Dermis blood vessel endothelial cell (primary cell): ENCODE data around the gene MINDY4. TPM values are rescaled to one million over a fixed set of nuclear protein-coding genes. Genes with fewer than 3 reads are reported as not detected.
A peak's percentile ranks its signal among the peaks of the same experiment; 100 is the strongest.

Experiments
- DNase-seq: peaks from one replicate; pipeline ENCODE4 v3.0.0; 2010
- total RNA-seq: library from RNA; depleted of rRNA; stranded (reverse); fragments of >200 nt; gene quantifications from 2 replicates; pipeline ENCODE4 v1.2.3, GENCODE V29; 2014

Gene MINDY4
- total RNA-seq, 1 donor from 2014 or later, result 6.1 TPM

GRCh38 chr7:30905078-30906012 lies 134.1 kb downstream of the MINDY4 start:
- DNase-seq, result no peak

- no peak for DNase-seq
These were observed 134.8 kb downstream of the MINDY4 start for GRCh38 chr7:30906014-30906413.

- DNase-seq, result no peak
These were observed 135.5 kb downstream of the MINDY4 start for GRCh38 chr7:30906515-30907240.

GRCh38 chr7:30907527-30908267 lies 136.5 kb downstream of the MINDY4 start:
- no peak for DNase-seq

- DNase-seq, result peak; percentile 47
These were observed 137.5 kb downstream of the MINDY4 start for GRCh38 chr7:30908681-30909080.

- DNase-seq, result no peak
These were observed 138.2 kb downstream of the MINDY4 start for GRCh38 chr7:30909431-30909830.

GRCh38 chr7:30910411-30911073 lies 139.3 kb downstream of the MINDY4 start:
- no peak for DNase-seq

GRCh38 chr7:30911133-30911532 lies 139.9 kb downstream of the MINDY4 start:
- DNase-seq, result no peak

GRCh38 chr7:30911561-30911969 lies 140.3 kb downstream of the MINDY4 start, which contains the start of gene AQP1:
TSS of gene AQP1 (plus strand) at chr7:30911853. CDS start at chr7:30911910, 57 bp downstream.
- DNase-seq, result peak; percentile 33

- no peak for DNase-seq
These were observed 141.0 kb downstream of the MINDY4 start for GRCh38 chr7:30912021-30912730.

- no peak for DNase-seq
These were observed 141.4 kb downstream of the MINDY4 start for GRCh38 chr7:30912731-30912985.

- DNase-seq, result no peak
These were observed 142.0 kb downstream of the MINDY4 start for GRCh38 chr7:30912986-30913811.

GRCh38 chr7:30913821-30914515 lies 142.8 kb downstream of the MINDY4 start:
- no peak for DNase-seq

GRCh38 chr7:30914596-30914995 lies 143.4 kb downstream of the MINDY4 start:
- DNase-seq, result no peak

GRCh38 chr7:30915005-30915601 lies 143.9 kb downstream of the MINDY4 start:
- no peak for DNase-seq

GRCh38 chr7:30915751-30916150 lies 144.5 kb downstream of the MINDY4 start:
- no peak for DNase-seq

GRCh38 chr7:30916255-30916654 lies 145.0 kb downstream of the MINDY4 start:
- DNase-seq, result no peak

- no peak for DNase-seq
These were observed 145.6 kb downstream of the MINDY4 start for GRCh38 chr7:30916767-30917166.

GRCh38 chr7:30917216-30917893 lies 146.1 kb downstream of the MINDY4 start:
- no peak for DNase-seq
